Trophoblast cell (in vitro differentiated cells and primary cell): ENCODE data around the gene RAD51B.

ENCODE experiments used
- DNase-seq, 2 donors: peaks; one replicate each; pipeline ENCODE4 v3.0.0-alpha.2; 2016
- H2AFZ ChIP-seq: 2 replicates; pipeline ENCODE4 v1.6.1; 2013; ENCODE audit warnings: low read length, moderate library complexity, mild to moderate bottlenecking; ENCODE audit not compliant: insufficient read depth, poor library complexity
- H2AK5ac ChIP-seq: 2 replicates; pipeline ENCODE4 v1.6.1; 2013; ENCODE audit warnings: mild to moderate bottlenecking, low read length
- H2BK120ac ChIP-seq: 2 replicates; pipeline ENCODE4 v1.6.1; 2013; ENCODE audit warnings: low read length, mild to moderate bottlenecking, moderate library complexity; ENCODE audit not compliant: insufficient read depth, poor library complexity
- H2BK12ac ChIP-seq: 2 replicates; pipeline ENCODE4 v1.6.1; 2013; ENCODE audit warnings: mild to moderate bottlenecking, low read length, moderate library complexity
- H2BK5ac ChIP-seq: 2 replicates; pipeline ENCODE4 v1.6.1; 2013; ENCODE audit warnings: low read length, low read depth, moderate library complexity, mild to moderate bottlenecking; ENCODE audit not compliant: poor library complexity
- H3K14ac ChIP-seq: 2 replicates; pipeline ENCODE4 v1.6.1; 2013; ENCODE audit warnings: mild to moderate bottlenecking, low read length
- H3K18ac ChIP-seq: 2 replicates; pipeline ENCODE4 v1.6.1; 2013; ENCODE audit warnings: mild to moderate bottlenecking, low read length
- H3K23ac ChIP-seq: 2 replicates; pipeline ENCODE4 v1.6.1; 2013; ENCODE audit warnings: low read length
- H3K27ac ChIP-seq: 2 replicates; pipeline ENCODE4 v1.5.1; 2013; ENCODE audit warnings: low read depth, mild to moderate bottlenecking, inconsistent platforms, low read length, moderate library complexity
- H3K27me3 ChIP-seq: 2 replicates; pipeline ENCODE4 v1.6.1; 2013; ENCODE audit warnings: inconsistent platforms, mild to moderate bottlenecking, low read length, moderate library complexity; ENCODE audit not compliant: insufficient read depth
- H3K36me3 ChIP-seq, 2 experiments: 1 replicate in 1 of 2; 2 replicates in 1 of 2; pipeline ENCODE4 v1.6.1; 2013; ENCODE audit warnings: low read length in 2 of 2, mild to moderate bottlenecking in 2 of 2, moderate library complexity in 1 of 2; ENCODE audit not compliant: insufficient read depth in 2 of 2, control insufficient read depth in 1 of 2
- H3K4ac ChIP-seq: 2 replicates; pipeline ENCODE4 v1.6.1; 2013; ENCODE audit warnings: low read depth, mild to moderate bottlenecking, low read length, moderate library complexity
- H3K4me1 ChIP-seq, 2 experiments: 1 replicate in 1 of 2; 2 replicates in 1 of 2; pipeline ENCODE4 v1.6.1; 2013; ENCODE audit warnings: low read length in 2 of 2, mild to moderate bottlenecking in 2 of 2, moderate library complexity in 1 of 2; ENCODE audit not compliant: insufficient read depth in 2 of 2, control insufficient read depth in 1 of 2
- H3K4me2 ChIP-seq: 2 replicates; pipeline ENCODE4 v1.6.1; 2013; ENCODE audit warnings: inconsistent platforms, mild to moderate bottlenecking, low read length, moderate library complexity
- H3K4me3 ChIP-seq: 2 replicates; pipeline ENCODE4 v1.5.1; 2013; ENCODE audit warnings: mild to moderate bottlenecking, low read depth, low read length, inconsistent platforms
- H3K79me1 ChIP-seq: one replicate; pipeline ENCODE4 v1.6.1; 2013; ENCODE audit warnings: low read length
- H3K79me2 ChIP-seq: 2 replicates; pipeline ENCODE4 v1.6.1; 2013; ENCODE audit warnings: low read length, mild to moderate bottlenecking; ENCODE audit not compliant: control insufficient read depth, insufficient read depth, poor library complexity
- H3K9ac ChIP-seq: 2 replicates; pipeline ENCODE4 v1.6.1; 2013; ENCODE audit warnings: mild to moderate bottlenecking, low read length
- H3K9me3 ChIP-seq: 2 replicates; pipeline ENCODE4 v1.6.1; 2013; ENCODE audit warnings: low read depth, mild to moderate bottlenecking, control low read depth, inconsistent platforms, low read length; ENCODE audit not compliant: insufficient read depth
- H4K12ac ChIP-seq: 2 replicates; pipeline ENCODE4 v1.6.1; 2013; ENCODE audit warnings: low read depth, mild to moderate bottlenecking, low read length, moderate library complexity
- H4K8ac ChIP-seq: 2 replicates; pipeline ENCODE4 v1.6.1; 2013; ENCODE audit warnings: low read depth, mild to moderate bottlenecking, low read length, moderate library complexity
- H4K91ac ChIP-seq: one replicate; pipeline ENCODE4 v1.6.1; 2013; ENCODE audit warnings: low read depth, mild to moderate bottlenecking, low read length, moderate library complexity
- WGBS: extraction: QIAGEN DNeasy Blood & Tissue Kit; methylation state at CpG from one replicate; pipeline ENCODE4 v1.1.7; 2013; ENCODE audit warnings: missing lambda C conversion rate; ENCODE audit not compliant: insufficient read length, insufficient coverage; ENCODE audit errors: extremely low coverage; 5-methylcytosine and 5-hydroxymethylcytosine counted together

The RAD51B gene

GRCh38 chr14:68341411-68342212, 522.0 kb downstream of the RAD51B start:
- H3K18ac ChIP-seq: no peak overlapping the region
- H3K23ac ChIP-seq: no peak overlapping the region
- H3K4ac ChIP-seq: no peak overlapping the region
- H4K12ac ChIP-seq: no peak overlapping the region
- DNase-seq: no peak
- no peak overlapping the region for H2AK5ac ChIP-seq
- H2BK5ac ChIP-seq: no peak overlapping the region
- peaks cover 2% of the 10 kb centered on the region for H3K79me1 ChIP-seq
- no peak overlapping the region for H3K14ac ChIP-seq
- H3K9ac ChIP-seq: no peak overlapping the region
- no peak overlapping the region for H4K91ac ChIP-seq
- no peak overlapping the region for H4K8ac ChIP-seq
- H3K4me2 ChIP-seq: no peak overlapping the region
- H3K36me3 ChIP-seq: no peaks in the 10 kb centered on the region
- H3K27ac ChIP-seq: no peak overlapping the region
- H3K27me3 ChIP-seq: no peaks in the 10 kb centered on the region
- WGBS: no CpG with 5 or more reads among the region's 4 CpGs
- peak overlapping the region; percentile 30 for H2BK12ac ChIP-seq
- no peaks in the 10 kb centered on the region for H3K4me1 ChIP-seq
- no peak overlapping the region for H3K4me3 ChIP-seq
- H3K79me2 ChIP-seq: no peaks in the 10 kb centered on the region
- H2BK120ac ChIP-seq: no peak overlapping the region
- H2AFZ ChIP-seq: no peak overlapping the region
- H3K9me3 ChIP-seq: peaks cover 2% of the 10 kb centered on the region

GRCh38 chr14:68342216-68342763, 522.7 kb downstream of the RAD51B start:
- H3K14ac ChIP-seq: no peak overlapping the region

GRCh38 chr14:68343534-68344118, 524.0 kb downstream of the RAD51B start:
- no peak overlapping the region for H4K91ac ChIP-seq
- H4K8ac ChIP-seq: no peak overlapping the region
- no peak overlapping the region for H3K4me3 ChIP-seq
- no peak overlapping the region for H2BK5ac ChIP-seq
- H2BK120ac ChIP-seq: no peak overlapping the region
- H3K23ac ChIP-seq: no peak overlapping the region
- DNase-seq: no peak
- no peak overlapping the region for H3K18ac ChIP-seq
- H3K9me3 ChIP-seq: peaks cover 2% of the 10 kb centered on the region
- no peak overlapping the region for H4K12ac ChIP-seq
- WGBS: no CpG with 5 or more reads among the region's 2 CpGs
- H3K79me1 ChIP-seq: peaks cover 2% of the 10 kb centered on the region
- H3K14ac ChIP-seq: no peak overlapping the region
- no peak overlapping the region for H3K4ac ChIP-seq
- H2AK5ac ChIP-seq: no peak overlapping the region
- no peaks in the 10 kb centered on the region for H3K79me2 ChIP-seq
- H3K36me3 ChIP-seq: no peaks in the 10 kb centered on the region
- H3K27me3 ChIP-seq: no peaks in the 10 kb centered on the region
- no peak overlapping the region for H2AFZ ChIP-seq
- H3K9ac ChIP-seq: no peak overlapping the region
- H3K4me1 ChIP-seq: no peaks in the 10 kb centered on the region
- no peak overlapping the region for H3K27ac ChIP-seq
- H3K4me2 ChIP-seq: no peak overlapping the region
- H2BK12ac ChIP-seq: no peak overlapping the region

More at GRCh38 chr14:68342216-68342763, 522.7 kb downstream of the RAD51B start:
- Histone ChIP-seq H3K27me3 (no peaks in the 10 kb centered on the region), H2AFZ (no peak overlapping the region), H3K4me1 (no peaks in the 10 kb centered on the region), H3K9me3 (peaks cover 2% of the 10 kb centered on the region), H3K4me3 (no peak overlapping the region), H4K12ac (no peak overlapping the region), H3K4ac (no peak overlapping the region), H2BK12ac (no peak overlapping the region), H2AK5ac (no peak overlapping the region), H2BK120ac (no peak overlapping the region), H3K79me2 (no peaks in the 10 kb centered on the region), H4K91ac (no peak overlapping the region), H3K18ac (no peak overlapping the region), H3K4me2 (no peak overlapping the region), H3K9ac (no peak overlapping the region), H3K36me3 (no peaks in the 10 kb centered on the region), H2BK5ac (no peak overlapping the region), H3K79me1 (peaks cover 2% of the 10 kb centered on the region), H3K27ac (no peak overlapping the region), H4K8ac (no peak overlapping the region), H3K23ac (no peak overlapping the region)
- no CpG with 5 or more reads among the region's 3 CpGs for WGBS
- no peak for DNase-seq

DNA sequence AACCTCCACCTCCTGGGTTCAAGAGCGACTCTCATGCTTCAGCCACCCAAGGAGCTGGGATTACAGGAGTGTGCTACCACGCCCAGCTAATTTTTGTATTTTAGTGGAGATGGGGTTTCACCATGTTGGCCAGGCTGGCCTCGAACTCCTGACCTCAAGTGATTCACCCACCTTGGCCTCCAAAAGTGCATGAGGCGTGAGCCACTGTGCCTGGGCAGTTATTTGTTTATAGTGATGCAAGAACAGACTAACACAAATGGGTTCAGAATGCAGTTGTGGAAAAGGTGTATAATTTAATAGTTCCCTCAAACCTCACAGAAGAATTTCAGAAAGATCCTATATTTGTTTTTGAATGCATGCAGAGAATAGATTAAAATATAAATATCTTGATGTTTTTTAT, 526.2 kb downstream of the RAD51B start:
- Histone ChIP-seq H2AK5ac (no peak overlapping the region), H3K14ac (no peak overlapping the region), H4K8ac (no peak overlapping the region), H3K79me2 (no peaks in the 10 kb centered on the region), H3K27ac (no peak overlapping the region), H3K18ac (no peak overlapping the region), H4K91ac (no peak overlapping the region), H3K27me3 (no peaks in the 10 kb centered on the region), H4K12ac (no peak overlapping the region), H3K36me3 (no peaks in the 10 kb centered on the region), H2BK120ac (no peak overlapping the region), H3K4me3 (no peak overlapping the region), H2BK5ac (no peak overlapping the region), H2AFZ (no peak overlapping the region), H3K9ac (no peak overlapping the region), H3K79me1 (no peaks in the 10 kb centered on the region), H2BK12ac (no peak overlapping the region), H3K9me3 (peaks cover 2% of the 10 kb centered on the region), H3K4ac (no peak overlapping the region), H3K4me1 (no peaks in the 10 kb centered on the region), H3K23ac (no peak overlapping the region), H3K4me2 (no peak overlapping the region)
- no CpG with 5 or more reads among the region's 4 CpGs for WGBS
- DNase-seq: no peak
